ACHN (cell line): Measurements from ENCODE around the gene CRMP1.

Experiments used
- DNase-seq: peaks from one replicate; pipeline ENCODE4 v3.0.0-alpha.2; 2015
- in situ Hi-C: cut with HindIII; loops from 2 replicates; pipeline ENCODE4 v1.10.0; 2017; ENCODE audit warnings: low sequenced_read_pairs, low pct_ligation_motif_present, low pct_unique_long_range_greater_than_20kb

The CRMP1 gene

DNA sequence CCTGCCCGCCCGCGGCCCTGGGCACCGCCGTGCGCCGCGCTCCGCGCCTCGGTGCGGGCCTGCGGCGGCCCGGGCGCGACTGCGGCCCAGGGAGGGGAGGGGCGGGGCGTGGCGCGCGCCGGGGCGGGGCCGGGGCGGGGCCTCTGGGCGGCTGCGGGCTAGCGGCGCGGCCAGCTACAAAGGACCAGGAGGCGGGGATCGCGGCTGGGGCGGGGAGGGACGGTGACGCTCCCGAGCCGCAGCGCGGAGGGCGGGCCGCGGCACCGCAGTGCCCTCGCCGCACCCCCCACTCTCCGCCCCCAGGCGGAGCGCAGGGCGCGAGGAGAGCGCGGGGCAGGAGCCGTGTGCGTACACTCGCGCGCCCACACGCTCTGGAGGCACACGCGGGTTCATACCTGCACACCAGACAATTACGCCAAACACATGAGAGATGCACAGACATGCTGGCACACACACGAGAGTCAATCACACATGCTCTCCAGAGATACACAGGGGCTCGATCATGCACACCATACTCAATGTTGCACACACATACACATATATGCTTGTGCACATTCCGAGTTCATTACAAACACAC lies at the start of gene CRMP1:
CRMP1 (minus strand) TSS at position 83 of the 577 bp plus-strand sequence. CDS start 117 bp downstream, outside the sequence.
- in situ Hi-C loops: no loop called here

DNA sequence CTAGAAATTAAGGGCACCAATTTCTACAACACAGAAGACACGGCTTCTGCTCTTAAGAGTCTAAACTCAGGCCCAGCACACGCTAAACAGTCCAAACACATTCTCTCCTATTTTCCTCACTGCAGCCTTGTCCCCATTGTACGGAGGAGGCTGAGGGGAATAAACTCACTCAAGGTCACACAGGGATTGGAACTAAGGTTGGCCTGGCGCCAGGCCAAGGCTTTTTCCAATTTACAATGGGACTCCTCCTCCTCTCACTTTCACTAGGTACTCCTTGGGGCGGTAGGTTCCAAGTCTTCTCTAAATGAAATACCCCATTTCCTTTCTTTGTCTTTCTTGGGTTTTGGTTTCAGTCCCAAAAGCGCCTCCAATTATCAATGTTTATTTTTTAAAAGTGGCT lies 48.7 kb upstream of the CRMP1 start:
- in situ Hi-C loops: no loop called here
- DNase-seq: no peak

More for the DNA sequence above, at the start of gene CRMP1:
- DNase-seq: no peak

DNA sequence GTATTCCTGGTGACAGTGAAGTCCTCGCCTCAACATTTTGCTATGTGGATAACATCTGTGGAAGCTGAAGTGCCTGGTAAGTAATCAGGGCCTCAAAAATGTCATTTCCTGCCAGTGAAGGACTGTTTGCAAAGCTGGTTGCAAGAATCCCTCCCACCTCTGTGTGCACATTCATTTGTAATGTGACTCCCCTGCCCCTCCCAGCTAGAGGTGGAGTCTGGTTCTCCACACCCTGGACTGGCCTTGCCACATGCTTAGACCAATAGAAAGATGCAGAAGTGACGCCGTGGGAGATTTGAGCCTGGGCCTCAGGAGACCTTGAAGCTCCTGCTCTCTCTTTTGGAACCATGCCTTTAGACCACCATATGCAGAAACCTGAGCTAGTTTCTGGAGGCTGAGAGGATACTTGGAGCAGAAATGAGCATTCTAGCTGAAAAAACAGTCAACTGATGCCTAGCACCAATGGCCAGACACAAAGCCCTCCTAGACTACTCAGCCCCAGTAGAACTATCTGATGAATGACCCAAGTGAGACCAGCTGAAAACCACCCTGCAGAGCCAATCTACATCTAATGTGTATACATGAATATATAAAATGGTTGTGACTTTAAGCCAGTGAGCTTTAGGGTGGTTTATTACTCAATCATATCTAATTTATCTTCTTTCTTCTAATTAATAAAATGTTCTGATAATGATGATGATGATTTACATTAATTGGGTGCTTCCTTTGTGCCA lies 47.8 kb upstream of the CRMP1 start:
- peak; percentile 5 for DNase-seq
- in situ Hi-C loops: no loop called here

DNA sequence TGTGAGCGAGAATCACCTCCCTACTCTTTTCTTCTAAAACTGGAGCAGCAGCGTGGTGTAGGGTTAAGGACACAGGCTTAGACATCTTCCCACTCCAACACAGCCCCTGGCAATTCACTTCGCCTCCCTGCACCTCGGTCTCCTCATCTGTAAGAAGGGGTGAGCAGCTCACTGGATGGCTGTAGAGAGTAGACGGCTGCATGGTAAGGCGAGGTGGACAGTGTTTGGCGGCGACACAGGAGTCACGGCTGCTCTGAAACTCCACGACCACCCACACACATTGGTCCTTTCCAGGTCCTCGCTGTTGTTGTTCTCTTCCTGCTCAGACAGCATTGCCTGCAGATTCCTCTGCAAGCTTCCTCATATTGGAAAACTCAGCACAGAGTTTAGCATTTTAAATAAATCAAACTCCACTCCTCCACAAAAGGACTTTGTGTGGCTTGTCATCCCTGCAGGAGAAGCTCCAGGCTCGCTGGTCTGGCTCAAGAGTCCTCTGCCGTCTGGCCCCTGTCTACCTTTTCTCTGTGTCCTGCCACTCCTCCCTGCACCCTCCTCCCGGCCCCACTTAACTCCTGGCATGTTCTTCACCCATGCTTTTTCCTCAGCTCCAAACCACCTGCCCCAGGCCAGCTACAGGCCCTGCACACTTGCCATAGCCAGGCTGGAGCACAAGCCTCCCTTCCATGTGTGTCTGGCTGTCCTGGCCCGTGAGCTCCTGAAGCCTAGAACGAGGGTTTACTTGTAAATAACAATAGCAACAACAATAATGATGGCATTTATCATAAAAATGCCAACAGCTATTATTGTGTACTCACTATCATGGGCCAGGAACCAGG lies 41.3 kb upstream of the CRMP1 start:
- no peak for DNase-seq
- in situ Hi-C loops: no loop called here

DNA sequence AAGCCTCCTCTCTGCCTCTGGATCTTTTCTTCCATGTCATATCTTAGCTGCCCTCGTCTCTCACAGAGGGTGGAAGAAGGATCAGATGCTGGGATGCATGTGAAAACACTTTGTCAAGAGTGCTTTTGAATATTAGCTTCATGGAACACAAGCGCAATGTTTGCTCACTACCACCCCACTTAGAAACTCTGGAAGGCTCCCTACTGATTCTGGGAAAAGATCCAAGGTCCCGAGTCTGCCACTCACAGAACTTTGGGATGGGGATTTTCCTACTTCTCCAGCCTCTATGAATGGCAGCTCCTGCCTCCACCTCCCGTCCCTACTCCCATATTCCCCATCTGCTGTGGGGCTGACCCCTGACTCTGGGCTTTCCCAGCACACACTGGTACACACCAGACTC lies 40.2 kb upstream of the CRMP1 start:
- in situ Hi-C loops: no loop called here
- DNase-seq: no peak

DNA sequence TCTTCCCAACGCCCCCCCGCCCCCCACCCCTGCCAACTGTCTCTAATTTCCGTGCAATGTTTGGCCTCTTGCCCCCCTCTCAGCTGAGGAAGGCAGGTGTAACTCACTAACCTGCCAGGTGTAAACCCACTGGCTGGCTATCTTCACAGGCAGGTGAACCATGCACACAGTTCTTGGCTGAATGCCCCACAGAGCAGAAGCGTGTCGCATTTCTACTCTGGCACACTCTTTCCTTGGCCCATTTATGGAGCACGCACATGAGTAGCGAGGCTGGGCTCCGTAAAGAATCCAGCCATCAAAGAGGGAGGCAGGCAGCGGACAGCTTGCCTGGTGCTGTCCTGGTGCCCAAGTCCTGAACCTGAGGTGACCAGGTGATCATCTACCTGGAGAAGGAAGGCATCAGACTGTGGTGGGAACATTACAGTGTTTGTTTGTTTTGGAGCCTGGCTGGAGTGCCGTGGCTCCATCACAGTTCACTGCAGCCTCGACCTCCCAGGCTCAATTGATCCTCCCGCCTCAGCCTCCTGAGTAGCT lies 39.2 kb upstream of the CRMP1 start:
- in situ Hi-C loops: no loop called here
- DNase-seq: no peak

DNA sequence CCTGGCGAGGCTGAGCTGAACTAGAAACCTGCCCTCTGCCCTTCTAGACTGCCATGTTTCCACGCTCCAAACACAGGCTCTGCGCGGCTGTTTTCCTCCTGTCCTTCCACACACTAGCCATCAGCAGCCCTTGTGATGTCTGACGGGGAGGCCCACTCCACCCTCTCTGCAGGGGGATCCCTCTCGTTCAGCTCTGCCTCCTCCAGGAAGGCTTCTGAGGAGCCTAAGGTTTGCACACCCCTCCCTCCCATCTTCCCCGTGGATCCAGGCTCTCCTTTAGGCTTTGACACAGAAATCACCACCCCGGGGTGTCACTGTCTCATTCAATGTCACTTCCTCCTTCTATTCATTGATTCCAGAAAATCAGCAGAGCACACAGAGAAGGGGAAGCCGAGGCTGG lies 38.6 kb upstream of the CRMP1 start:
- in situ Hi-C loops: no loop called here
- no peak for DNase-seq

DNA sequence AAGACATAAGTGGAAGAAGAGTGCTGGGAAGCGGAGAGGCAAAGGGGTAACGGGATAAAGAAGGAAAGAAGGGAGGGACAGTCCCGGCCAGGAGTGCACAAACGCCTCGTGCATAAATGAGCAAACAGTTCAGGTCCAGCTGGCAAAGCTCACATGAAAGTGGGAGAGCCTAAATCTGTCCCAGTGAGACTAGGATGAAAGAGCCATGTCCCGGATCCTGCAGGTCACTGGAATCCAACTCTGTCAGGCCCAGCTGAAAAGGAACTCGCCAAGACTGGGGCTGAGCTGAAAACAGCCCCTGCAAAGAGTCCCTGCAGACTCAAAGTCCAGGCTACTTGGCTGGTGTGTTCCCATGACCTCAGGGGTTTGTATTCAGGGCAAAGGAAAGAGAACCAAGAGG lies 38.0 kb upstream of the CRMP1 start:
- in situ Hi-C loops: no loop called here
- DNase-seq: no peak

DNA sequence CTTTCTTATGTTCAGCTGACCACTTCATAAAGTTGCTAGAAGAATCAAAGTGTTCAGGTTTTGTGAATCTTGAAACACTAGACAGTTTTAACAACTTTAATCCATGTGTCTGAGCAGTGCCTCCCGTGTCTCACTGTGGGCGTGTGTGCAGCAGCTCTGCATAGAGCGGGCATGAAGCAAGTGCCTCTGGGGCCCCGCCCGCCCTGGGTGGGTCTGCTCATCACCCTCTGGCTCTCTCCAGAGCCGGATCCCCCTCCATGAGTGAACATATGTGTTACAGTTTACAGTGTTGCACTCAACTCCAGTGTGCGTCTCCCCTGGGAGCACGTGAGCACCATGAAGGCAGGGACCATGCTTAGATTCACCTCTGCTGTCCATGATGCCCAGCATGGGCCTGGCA lies 37.6 kb upstream of the CRMP1 start:
- in situ Hi-C loops: no loop called here
- no peak for DNase-seq

DNA sequence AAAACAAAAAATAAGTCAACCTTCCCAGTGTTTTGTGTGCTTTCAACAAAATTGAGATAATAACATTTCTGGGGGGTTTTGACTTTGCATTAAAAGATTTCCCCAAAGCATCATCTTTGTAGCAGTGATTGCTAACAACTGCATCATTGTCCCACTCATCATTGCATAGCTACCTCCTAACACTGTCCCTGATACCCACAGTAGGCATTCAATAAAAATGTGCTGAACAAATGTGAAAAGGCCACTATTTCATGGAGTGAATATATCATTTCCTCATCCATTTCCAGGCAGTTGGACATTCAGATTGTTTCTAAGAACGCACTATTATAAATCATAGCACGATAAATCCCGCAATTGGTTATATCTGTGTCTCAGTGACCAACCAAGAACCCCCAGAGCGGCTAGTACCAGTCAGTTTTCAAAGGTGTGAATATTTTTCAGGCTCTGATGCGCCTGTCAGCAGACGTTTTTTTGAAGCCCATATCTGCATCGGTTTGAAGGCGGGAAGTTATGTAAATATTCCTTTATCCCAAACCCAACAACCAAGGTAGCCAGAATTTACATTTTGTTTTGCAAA lies 36.0 kb upstream of the CRMP1 start:
- in situ Hi-C loops: no loop called here
- DNase-seq: no peak

DNA sequence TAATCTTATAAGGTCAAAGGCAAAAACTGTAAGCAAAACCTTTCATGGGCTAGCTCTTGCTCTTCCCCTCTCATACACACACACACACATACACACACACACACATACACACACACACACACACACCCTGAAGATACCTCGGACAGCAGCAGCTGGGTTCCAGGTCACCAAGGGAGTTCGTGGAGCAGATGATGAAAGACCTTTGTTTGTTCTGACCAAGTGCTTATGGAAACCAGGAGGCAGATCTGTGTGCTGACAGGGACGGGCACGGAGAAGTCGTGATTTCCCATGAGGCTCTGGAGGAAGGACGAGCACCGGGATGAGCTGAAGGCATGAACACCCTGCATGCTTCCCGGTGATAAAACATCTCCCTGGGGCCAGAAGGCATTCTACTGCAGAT lies 35.4 kb upstream of the CRMP1 start:
- in situ Hi-C loops: no loop called here
- DNase-seq: no peak

DNA sequence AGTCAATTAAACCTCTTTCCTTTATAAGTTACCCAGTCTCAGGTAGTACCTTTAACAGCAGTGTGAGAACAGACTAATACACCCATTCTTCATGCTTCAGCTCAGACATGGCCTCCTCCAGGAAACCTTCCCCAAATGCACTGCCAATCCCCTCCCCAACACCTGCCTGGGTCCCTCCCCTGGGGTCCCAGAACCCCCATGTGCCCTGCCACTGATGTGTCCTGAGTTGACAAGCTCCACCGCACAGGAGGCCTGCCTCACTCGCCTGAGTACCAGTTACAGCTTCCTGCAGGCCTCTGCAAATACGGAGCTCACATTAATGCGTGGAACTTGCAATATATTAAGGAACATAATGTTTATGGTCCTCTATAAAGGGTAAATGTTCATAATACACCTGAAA lies 34.9 kb upstream of the CRMP1 start:
- in situ Hi-C loops: no loop called here
- DNase-seq: no peak

DNA sequence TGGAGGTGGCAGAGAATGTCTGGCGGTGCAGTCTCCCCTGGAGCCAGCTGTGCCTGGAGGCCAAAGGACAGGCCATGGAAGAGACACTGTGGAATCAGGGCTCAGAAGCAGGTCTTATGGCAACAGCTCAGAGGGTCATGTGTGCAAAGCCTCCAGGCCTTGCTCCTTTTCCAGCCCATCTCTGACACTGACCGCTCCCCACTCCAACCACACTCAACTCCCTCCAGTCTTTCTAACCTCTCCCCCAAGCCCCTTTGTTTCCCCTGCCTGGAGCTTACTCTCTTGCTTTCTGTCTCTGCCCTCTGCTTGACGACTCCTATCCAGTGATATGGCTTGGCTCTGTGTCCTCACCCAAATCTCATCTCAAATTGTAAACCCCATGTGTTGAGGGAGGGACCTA lies 34.2 kb upstream of the CRMP1 start:
- DNase-seq: no peak
- in situ Hi-C loops: no loop called here

DNA sequence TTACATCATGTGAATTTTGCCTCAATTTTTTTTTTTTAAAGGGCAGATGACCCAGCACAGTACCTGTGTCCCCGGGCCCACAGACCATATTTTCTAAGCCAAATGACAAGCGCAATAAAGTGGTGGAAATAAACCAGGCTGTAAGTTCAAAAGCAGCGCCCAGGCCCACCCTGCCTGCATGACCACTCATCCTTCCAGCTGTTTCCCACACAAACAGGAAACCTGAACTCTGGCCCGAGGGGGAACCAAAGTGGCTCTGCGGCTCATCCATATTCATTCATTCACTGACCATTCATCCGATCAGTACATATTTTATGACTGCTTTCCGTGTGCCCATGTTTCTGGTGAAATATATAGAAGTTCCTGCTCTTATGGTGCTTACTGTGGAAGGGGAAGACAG lies 33.7 kb upstream of the CRMP1 start:
- in situ Hi-C loops: no loop called here
- DNase-seq: no peak

DNA sequence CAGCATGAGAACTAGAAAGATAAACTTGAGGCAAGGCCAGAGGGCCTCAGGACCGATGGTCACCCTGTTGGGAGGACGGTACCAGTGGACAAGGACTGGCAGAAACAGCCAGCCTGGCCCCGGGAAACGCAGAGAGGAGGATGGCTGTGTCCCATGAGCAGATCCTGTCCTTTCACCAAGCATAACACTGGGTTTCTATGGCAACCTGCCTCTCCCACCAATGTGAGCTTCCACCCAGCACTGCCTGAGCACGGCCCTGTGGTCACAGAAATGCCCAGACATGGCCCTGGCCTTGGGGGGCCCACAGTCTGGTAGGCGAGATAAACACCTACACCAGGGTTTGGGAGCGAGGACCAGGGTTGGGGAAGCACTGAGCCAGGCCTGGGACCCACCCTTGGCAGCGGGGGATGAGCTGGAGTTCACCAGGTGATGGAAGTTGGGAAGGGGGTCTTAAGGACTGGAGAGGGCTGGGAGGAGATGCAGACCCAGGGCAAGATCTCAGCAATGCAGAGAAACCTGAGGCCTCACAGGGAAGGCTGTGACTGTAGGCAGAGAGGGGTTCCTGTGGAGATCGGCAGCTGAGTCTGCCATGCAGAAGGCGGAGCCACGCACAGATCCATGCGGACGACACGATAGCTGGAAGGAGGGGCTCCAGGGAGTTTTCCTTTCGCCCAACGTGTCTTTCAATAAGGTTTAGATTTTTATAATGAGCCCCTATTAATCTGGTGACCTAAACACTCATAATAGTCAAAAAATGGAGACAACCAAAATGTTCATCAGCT lies 32.7 kb upstream of the CRMP1 start:
- no peak for DNase-seq
- in situ Hi-C loops: no loop called here

DNA sequence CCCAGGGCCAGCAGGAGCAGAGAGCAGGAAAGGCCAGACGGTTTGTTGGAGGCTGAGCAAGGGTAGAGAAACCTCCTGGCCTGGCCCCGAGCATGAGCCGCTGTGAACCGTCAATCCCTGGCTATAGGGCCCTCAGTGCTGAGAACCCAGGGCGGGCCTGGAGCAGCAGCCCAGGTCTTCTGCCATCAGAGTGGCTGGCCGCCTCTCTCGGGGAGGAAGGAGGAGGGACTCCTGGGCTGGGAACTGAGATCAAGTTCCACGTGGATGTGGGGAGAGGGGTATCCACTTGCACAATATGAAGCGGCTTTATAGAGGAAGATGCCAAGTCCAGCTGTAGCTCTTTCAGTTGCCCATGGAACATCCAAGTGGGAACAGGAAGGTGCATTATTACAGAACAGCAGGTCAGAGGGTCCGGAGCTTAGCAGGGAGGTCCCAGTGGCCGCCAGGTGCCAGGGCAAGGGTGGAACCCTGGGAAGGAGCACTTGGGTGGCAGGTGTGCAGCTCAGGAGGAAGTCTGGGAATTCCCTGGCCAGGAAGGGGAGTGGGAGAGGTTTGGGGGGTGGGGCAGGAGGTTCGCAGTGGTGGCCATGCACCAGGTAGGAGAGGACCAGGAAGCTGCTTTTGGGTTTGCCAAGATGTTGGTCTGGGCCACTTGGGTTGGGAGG lies 31.7 kb upstream of the CRMP1 start:
- DNase-seq: no peak
- in situ Hi-C loops: no loop called here

DNA sequence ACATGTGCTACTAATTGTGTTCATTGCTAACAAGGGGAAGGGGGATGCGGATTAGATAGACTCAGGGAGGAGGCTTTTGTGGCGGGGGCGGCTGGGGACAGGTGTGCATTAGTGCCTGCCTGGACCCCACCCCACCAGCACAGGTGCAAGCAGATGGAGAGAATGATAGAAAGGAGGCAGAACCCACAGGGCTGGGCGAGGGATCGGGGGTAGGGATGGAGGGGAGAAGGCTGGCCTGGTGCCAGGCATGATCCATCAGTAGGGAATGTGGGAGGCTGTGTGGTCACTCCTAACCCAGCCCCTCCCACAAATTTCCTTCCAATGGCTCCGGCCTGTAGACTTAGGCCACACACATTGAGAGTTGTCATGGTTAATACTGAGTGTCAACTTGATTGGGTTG lies 30.5 kb upstream of the CRMP1 start:
- DNase-seq: no peak
- in situ Hi-C loops: no loop called here

DNA sequence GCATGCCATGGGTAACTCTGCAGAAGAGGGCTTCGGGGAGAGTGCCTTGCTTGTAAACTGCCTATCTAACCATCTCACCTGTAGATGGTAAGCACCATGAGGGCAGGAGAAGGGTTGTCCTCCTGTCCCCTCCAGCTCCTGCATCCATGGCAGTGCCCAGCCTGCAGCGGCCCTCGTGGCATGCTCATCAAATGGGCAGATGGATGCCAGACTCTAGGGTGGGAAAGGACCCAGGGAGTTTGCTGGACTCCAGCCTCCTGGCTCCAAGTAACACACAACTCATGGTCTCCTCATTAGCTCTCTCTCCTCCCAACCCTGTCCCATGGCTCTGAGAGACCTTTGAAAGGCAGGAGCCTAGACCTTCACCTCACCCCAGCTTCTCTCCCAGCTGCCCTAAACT lies 29.7 kb upstream of the CRMP1 start:
- no peak for DNase-seq
- in situ Hi-C loops: no loop called here
